Caco-2 (cell line): ENCODE results near the gene MACROD2. TPM values are rescaled to one million over a fixed set of nuclear protein-coding genes. Genes with fewer than 3 reads are reported as not detected.

Experiments used
- BruUV-seq: library from RNA; stranded (reverse); fragments of 400-500 nt; replicated peaks from 2 replicates; lab custom pipeline; 2021; lab: Mats Ljungman, UMichigan
- CTCF ChIA-PET: fragments of 300-600 bp; sonication (Branson Sonifier 250); formaldehyde crosslinking; loops from one replicate; lab custom pipeline; 2022; ENCODE audit warnings: antibody characterized with exemption; lab: Charles Lee
- POLR2A ChIA-PET: fragments of 300-600 bp; sonication (Branson Sonifier 250); formaldehyde crosslinking; loops from one replicate; lab custom pipeline; 2022; ENCODE audit warnings: antibody characterized with exemption; lab: Charles Lee
- DNase-seq, 2 experiments: peaks; one replicate each; pipeline versions ENCODE4 v3.0.0 to v3.0.0-alpha.2; 2020 to 2022
- H3K27me3 ChIP-seq: replicated peaks from 2 replicates; pipeline ENCODE4 v1.6.0; 2011; ENCODE audit warnings: low read length; ENCODE audit not compliant: control insufficient read depth, insufficient read depth
- H3K36me3 ChIP-seq: 2 replicates; pipeline ENCODE4 v1.5.1; 2011; ENCODE audit warnings: low read length; ENCODE audit not compliant: control insufficient read depth, insufficient read depth
- H3K4me1 ChIP-seq: fragments of 250-450 bp; sonication (Bioruptor Pico); 2 replicates; pipeline ENCODE4 v1.5.1; 2020; ENCODE audit warnings: mild to moderate bottlenecking
- H3K4me3 ChIP-seq: 2 replicates; pipeline ENCODE4 v1.5.1; 2011; ENCODE audit warnings: low read depth, mild to moderate bottlenecking, control low read depth, low read length
- H3K9me3 ChIP-seq: fragments of 250-450 bp; sonication (Bioruptor Pico); 2 replicates; pipeline ENCODE4 v1.5.1; 2020; ENCODE audit warnings: mild to moderate bottlenecking, moderate library complexity
- H3K27ac Mint-ChIP-seq: one replicate; pipeline ENCODE4 v1.8.0; 2022; ENCODE audit warnings: mixed read lengths; ENCODE audit not compliant: unreplicated experiment
- H3K27me3 Mint-ChIP-seq: one replicate; pipeline ENCODE4 v1.8.0; 2022; ENCODE audit warnings: mixed read lengths; ENCODE audit not compliant: insufficient read depth, unreplicated experiment
- H3K36me3 Mint-ChIP-seq: one replicate; pipeline ENCODE4 v1.8.0; 2022; ENCODE audit warnings: mild to moderate bottlenecking, mixed read lengths; ENCODE audit not compliant: insufficient read depth, unreplicated experiment
- H3K4me1 Mint-ChIP-seq: one replicate; pipeline ENCODE4 v1.8.0; 2022; ENCODE audit warnings: low read depth, mixed read lengths; ENCODE audit not compliant: unreplicated experiment
- H3K4me3 Mint-ChIP-seq: one replicate; pipeline ENCODE4 v1.8.0; 2022; ENCODE audit warnings: mild to moderate bottlenecking, moderate library complexity, mixed read lengths; ENCODE audit not compliant: unreplicated experiment
- H3K9me3 Mint-ChIP-seq: one replicate; pipeline ENCODE4 v1.8.0; 2022; ENCODE audit warnings: mixed read lengths; ENCODE audit not compliant: unreplicated experiment
- CTCF ChIP-seq, 2 experiments: fragments of 200-600 bp in 1 of 2; IDR thresholded peaks; 1 replicate in 1 of 2; 2 replicates in 1 of 2; pipeline versions ENCODE4 v1.5.1 to v1.8.0; 2011 to 2022; ENCODE audit warnings: antibody characterized with exemption in 1 of 2, control low read depth in 1 of 2, inconsistent platforms in 1 of 2, low read depth in 1 of 2, low read length in 1 of 2, mild to moderate bottlenecking in 1 of 2, moderate library complexity in 1 of 2; ENCODE audit not compliant: insufficient read depth in 1 of 2, severe bottlenecking in 1 of 2, unreplicated experiment in 1 of 2
- intact Hi-C: fragments of 100-400 bp; cut with micrococcal nuclease; formaldehyde crosslinking; loops from one replicate; pipeline ENCODE4 v1.10.0; 2022; ENCODE audit not compliant: unreplicated experiment
- total RNA-seq: library from RNA; stranded (reverse); gene quantifications from 2 replicates; pipeline ENCODE4 v1.2.3, GENCODE V29; 2022

The MACROD2 gene
- total RNA-seq, 1 experiment from 2014 or later: 6.4 TPM

- ChIA-PET CTCF (no interaction called here), POLR2A (interaction anchor here (0.7 kb wide), 1 partner anchor 210 kb away, joined by 3 read pairs; no protein-coding TSS in a partner anchor)
- Mint-ChIP-seq H3K36me3 (no peaks in the 10 kb centered on the region), H3K9me3 (no peaks in the 10 kb centered on the region), H3K27ac (no peak overlapping the region), H3K27me3 (no peaks in the 10 kb centered on the region), H3K4me1 (peaks cover 27% of the 10 kb centered on the region), H3K4me3 (no peak overlapping the region)
- Histone ChIP-seq H3K27me3 (no peaks in the 10 kb centered on the region), H3K4me3 (no peak overlapping the region), H3K9me3 (no peaks in the 10 kb centered on the region), H3K36me3 (no peaks in the 10 kb centered on the region), H3K4me1 (peaks cover 36% of the 10 kb centered on the region)
- intact Hi-C loops: no loop called here
- no TSS peak for BruUV-seq
- no peak for TF ChIP-seq CTCF (IDR thresholded peaks at IDR 0.05; ENCODE audit: insufficient read depth in 1 of 2, low read depth in 1 of 2, low read length in 1 of 2, severe bottlenecking in 1 of 2, unreplicated experiment in 1 of 2)
- DNase-seq: no peak
Observed at GRCh38 chr20:14698605-14699373, 703.5 kb downstream of the MACROD2 start.

- peak in 1 of 2 experiments; percentile 29 for DNase-seq
- peaks cover 36% of the 10 kb centered on the region for H3K4me1 ChIP-seq
- H3K4me3 ChIP-seq: no peak overlapping the region
- intact Hi-C loops: loop anchor here (1.0 kb wide), 1 partner anchor 107 kb away; no protein-coding TSS in a partner anchor
- TF ChIP-seq CTCF (IDR thresholded peaks at IDR 0.05; ENCODE audit: insufficient read depth in 1 of 2, low read depth in 1 of 2, low read length in 1 of 2, severe bottlenecking in 1 of 2, unreplicated experiment in 1 of 2): no peak
- H3K4me3 Mint-ChIP-seq: no peak overlapping the region
- H3K36me3 Mint-ChIP-seq: no peaks in the 10 kb centered on the region
- no peaks in the 10 kb centered on the region for H3K9me3 ChIP-seq
- no peaks in the 10 kb centered on the region for H3K27me3 Mint-ChIP-seq
- BruUV-seq: no TSS peak
- no peaks in the 10 kb centered on the region for H3K27me3 ChIP-seq
- no peaks in the 10 kb centered on the region for H3K36me3 ChIP-seq
- peaks cover 21% of the 10 kb centered on the region for H3K4me1 Mint-ChIP-seq
- POLR2A ChIA-PET: interaction anchor here (1.7 kb wide), 1 partner anchor 363 kb away, joined by 6 read pairs; the partner anchor contains the start of gene FLRT3
- CTCF ChIA-PET: no interaction called here
- H3K27ac Mint-ChIP-seq: no peak overlapping the region
- H3K9me3 Mint-ChIP-seq: no peaks in the 10 kb centered on the region
Observed at GRCh38 chr20:14700639-14700960, 705.3 kb downstream of the MACROD2 start.

- Mint-ChIP-seq H3K27me3 (no peaks in the 10 kb centered on the region), H3K4me3 (no peak overlapping the region), H3K36me3 (no peaks in the 10 kb centered on the region), H3K4me1 (peaks cover 21% of the 10 kb centered on the region), H3K9me3 (no peaks in the 10 kb centered on the region), H3K27ac (no peak overlapping the region)
- no peak for DNase-seq
- H3K4me1 ChIP-seq: peaks cover 36% of the 10 kb centered on the region
- CTCF ChIA-PET: no interaction called here
- intact Hi-C loops: no loop called here
- no peaks in the 10 kb centered on the region for H3K36me3 ChIP-seq
- no peak for TF ChIP-seq CTCF (IDR thresholded peaks at IDR 0.05; ENCODE audit: insufficient read depth in 1 of 2, low read depth in 1 of 2, low read length in 1 of 2, severe bottlenecking in 1 of 2, unreplicated experiment in 1 of 2)
- POLR2A ChIA-PET: interaction anchor here (1.7 kb wide), 1 partner anchor 364 kb away, joined by 6 read pairs; the partner anchor contains the start of gene FLRT3
- H3K9me3 ChIP-seq: no peaks in the 10 kb centered on the region
- BruUV-seq: no TSS peak
- no peaks in the 10 kb centered on the region for H3K27me3 ChIP-seq
- H3K4me3 ChIP-seq: no peak overlapping the region
Observed at GRCh38 chr20:14701326-14701725, 706.0 kb downstream of the MACROD2 start.
